Measurements from ENCODE around the gene RFLNA.
"Not testable (repeated sequence)": the region's sequence is repeated elsewhere in the genome, so short reads cannot be mapped to it uniquely, and the experiment has no call there.

The RFLNA gene

GRCh38 chr12:124319368-124320050 is 24.6 kb downstream of the RFLNA start:
- DNase-seq (ENCODE audit: low spot score): no peak

DNA sequence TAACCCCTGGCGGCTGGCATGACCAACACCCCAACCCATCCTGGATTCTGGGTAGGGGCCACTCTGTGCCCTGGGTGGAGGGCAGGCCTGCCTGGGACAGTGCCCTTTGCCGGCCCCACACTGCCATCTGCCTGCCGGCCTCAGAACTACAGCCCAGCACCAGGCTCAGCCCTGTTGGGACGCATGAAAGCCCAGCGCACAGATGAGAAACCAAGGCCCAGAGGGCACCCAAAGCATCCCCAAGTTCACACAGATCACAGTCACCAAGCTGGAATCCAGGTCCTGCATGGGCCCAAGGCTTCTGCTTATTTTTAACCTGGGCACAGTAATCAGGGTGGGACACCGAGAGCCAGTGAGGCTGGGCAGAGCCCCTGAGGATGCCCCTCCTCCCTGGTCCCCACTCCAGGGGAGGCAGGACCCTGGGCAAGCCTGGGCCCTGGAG is 26.2 kb downstream of the RFLNA start:
- DNase-seq (ENCODE audit: low spot score): peak; percentile 87

- DNase-seq (ENCODE audit: low spot score): no peak
Observed at GRCh38 chr12:124321556-124322270, 26.8 kb downstream of the RFLNA start.

GRCh38 chr12:124322271-124322998 is 27.5 kb downstream of the RFLNA start:
- no peak for DNase-seq (ENCODE audit: low spot score)

- DNase-seq (ENCODE audit: low spot score): not testable (repeated sequence)
Observed at GRCh38 chr12:124322999-124323328, 28.1 kb downstream of the RFLNA start.

- no peak for DNase-seq (ENCODE audit: low spot score)
Observed at GRCh38 chr12:124323771-124324530, 29.1 kb downstream of the RFLNA start.

DNA sequence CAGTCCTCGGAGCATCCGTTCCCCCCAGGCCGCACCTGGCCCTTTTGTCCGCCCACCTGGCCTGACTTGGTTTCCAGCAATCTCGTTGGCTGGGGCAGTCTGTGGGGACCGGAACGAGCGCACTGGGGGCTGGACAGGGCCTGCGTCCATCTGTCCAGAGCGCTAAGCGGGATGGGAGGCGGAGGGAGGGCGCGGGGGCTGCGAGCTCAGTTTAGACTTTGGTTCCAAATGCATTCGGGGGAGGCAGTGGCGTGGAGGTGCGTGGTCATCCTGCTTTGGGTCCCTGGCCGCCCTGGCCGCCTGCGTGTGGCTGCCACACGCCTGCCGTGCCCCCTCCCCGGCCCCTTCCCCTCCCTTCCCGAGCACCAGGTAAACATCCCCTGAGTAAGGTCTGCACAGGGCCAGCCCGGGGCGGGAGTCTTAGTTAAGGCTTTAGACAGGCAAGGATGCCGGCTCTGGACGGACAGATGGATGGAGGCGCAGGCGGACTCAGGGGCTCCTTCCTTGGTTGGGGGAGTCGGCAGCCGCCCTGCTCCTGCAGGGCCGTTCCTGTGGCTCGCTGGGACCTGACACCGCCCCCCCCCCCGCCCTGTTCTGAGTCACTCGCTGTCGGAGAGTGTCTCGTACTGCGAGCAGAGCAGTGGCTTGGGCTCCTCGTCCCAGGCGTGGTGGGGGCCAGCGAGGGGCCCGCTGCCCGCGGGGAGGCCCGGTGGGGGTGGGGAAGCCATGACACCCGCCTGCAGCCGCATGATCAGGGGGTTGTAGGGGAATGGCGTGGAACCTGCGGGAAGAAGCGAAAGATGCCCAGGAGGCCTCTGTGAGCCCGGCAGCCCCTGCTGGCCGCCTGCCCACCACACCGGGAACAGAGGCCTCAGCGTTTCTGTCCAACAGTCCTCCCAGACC is 30.2 kb downstream of the RFLNA start:
- no peak for DNase-seq (ENCODE audit: low spot score)

- no peak for DNase-seq (ENCODE audit: low spot score)
Observed at GRCh38 chr12:124326104-124326503, 31.2 kb downstream of the RFLNA start.

- DNase-seq (ENCODE audit: low spot score): no peak
Observed at GRCh38 chr12:124326871-124327270, 32.0 kb downstream of the RFLNA start.

GRCh38 chr12:124327362-124328043 is 32.6 kb downstream of the RFLNA start:
- DNase-seq (ENCODE audit: low spot score): no peak

- no peak for DNase-seq (ENCODE audit: low spot score)
Observed at GRCh38 chr12:124328116-124328515, 33.2 kb downstream of the RFLNA start.

DNA sequence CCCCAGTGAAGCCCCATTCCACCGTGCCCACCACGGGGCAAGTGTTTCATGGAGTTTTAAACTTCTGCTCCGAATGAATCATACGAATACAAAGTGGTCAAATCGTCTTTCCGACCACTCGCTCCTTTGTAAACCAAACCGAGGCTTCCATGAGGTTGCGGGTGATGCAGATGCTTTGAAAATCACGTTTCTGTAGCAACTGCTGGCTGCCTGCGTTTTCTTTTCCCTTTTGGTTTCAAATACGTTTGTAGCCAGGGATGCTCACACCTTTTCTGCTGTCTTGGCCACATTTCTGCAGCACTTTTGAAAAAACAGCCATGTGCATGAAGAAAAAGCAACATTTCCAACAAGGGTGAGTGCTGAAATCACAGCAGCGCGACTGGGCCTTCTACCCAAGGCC is 33.7 kb downstream of the RFLNA start:
- no peak for DNase-seq (ENCODE audit: low spot score)

- DNase-seq (ENCODE audit: low spot score): no peak
Observed at GRCh38 chr12:124332058-124332672, 37.3 kb downstream of the RFLNA start.

DNA sequence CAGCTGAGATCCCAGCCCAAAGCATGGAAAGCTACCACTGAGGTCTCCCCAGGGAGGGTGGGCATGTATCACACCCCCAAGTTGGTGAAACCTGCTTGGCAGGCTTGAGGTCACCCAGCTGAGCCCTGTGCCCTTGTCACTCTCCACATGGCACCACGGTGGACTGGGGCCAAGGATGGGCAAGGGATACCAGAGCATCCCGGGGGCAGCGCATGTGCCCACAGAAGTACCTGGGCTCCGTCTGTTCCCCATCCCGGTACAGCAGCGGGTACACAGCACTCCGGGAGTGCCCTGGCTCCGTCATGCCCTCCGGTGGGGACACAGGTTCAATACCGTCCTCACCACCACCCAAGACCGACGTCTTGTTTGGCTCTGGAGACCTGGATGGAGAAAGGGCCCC is 38.0 kb downstream of the RFLNA start:
- no peak for DNase-seq (ENCODE audit: low spot score)

DNA sequence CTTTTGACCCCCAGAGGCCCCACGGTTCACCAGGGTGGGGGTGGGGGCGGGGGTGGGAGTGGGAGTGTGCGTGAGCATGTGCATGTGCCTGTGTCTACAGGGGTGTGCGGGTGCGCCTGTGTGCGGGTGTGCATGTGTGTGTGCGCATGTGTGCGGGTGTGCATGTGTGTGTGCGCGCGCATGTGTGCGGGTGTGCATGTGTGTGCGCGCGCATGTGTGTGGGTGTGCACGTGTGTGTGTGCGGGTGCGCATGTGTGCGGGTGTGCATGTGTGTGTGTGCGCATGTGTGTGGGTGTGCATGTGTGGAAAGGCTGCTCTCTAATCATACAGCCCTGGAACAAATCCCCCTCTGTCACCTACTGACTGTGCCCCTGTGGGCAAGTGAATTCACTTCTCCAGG is 38.8 kb downstream of the RFLNA start:
- DNase-seq (ENCODE audit: low spot score): no peak

DNA sequence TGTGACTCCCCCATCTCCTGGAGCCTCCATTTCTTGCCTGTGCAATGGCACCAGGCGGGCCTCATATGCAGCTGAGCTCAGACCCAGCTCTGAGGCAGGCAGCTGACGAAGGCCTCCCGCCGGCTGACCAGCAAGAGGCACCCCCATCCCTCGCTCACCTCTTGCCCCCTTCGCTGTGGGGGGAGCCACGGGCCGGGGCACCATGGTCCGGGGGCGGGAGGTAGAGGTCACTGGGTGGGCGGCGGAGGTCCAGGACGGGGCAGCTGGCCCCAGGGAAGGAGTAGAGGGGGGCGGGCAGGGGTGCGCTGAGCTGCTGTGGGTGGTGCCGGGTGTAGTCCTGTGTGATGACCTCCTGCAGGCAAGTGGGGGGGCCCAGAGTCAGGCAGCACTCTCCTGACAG is 39.4 kb downstream of the RFLNA start:
- DNase-seq (ENCODE audit: low spot score): no peak

- DNase-seq (ENCODE audit: low spot score): peak; percentile 76
Observed at GRCh38 chr12:124334976-124335375, 40.1 kb downstream of the RFLNA start.

- DNase-seq (ENCODE audit: low spot score): no peak
Observed at GRCh38 chr12:124335426-124336183, 40.7 kb downstream of the RFLNA start.

DNA sequence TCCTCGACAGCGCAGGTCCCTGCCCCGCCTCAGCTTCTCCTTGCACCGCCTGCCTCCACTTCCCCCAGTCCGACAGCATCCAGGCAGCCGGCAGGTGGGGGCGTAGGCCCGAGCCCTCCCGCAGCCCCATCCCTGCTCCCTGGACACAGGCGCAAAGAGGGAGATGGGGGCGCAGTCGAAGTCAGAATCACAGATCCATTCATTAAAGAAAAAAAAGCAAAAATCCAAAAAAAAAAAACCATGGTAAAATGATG is 41.2 kb downstream of the RFLNA start:
- no peak for DNase-seq (ENCODE audit: low spot score)
